NK-92 (cell line): Measurements from ENCODE around the gene TTC1.
"Not testable (repeated sequence)": the region's sequence is repeated elsewhere in the genome, so short reads cannot be mapped to it uniquely, and the experiment has no call there.

ENCODE experiments used
- DNase-seq: peaks from one replicate; lab custom pipeline; 2025; ENCODE audit not compliant: unreplicated experiment; lab: John Stamatoyannopoulos, UW

TTC1 gene

GRCh38 chr5:160008877-160009590, at the start of gene TTC1:
TTC1 (plus strand) TSS chr5:160009139; CDS start chr5:160010529, 1,390 bp downstream.
- peak; percentile 73 for DNase-seq

GRCh38 chr5:159961176-159962160, 47.5 kb upstream of the TTC1 start:
- no peak for DNase-seq

GRCh38 chr5:159962214-159962613, 46.7 kb upstream of the TTC1 start:
- no peak for DNase-seq

GRCh38 chr5:159963935-159964334, 45.0 kb upstream of the TTC1 start:
- no peak for DNase-seq

GRCh38 chr5:159965031-159965837, 43.7 kb upstream of the TTC1 start:
- DNase-seq: no peak

- DNase-seq: not testable (repeated sequence)
Measured at GRCh38 chr5:159965838-159966128, 43.2 kb upstream of the TTC1 start.

- no peak for DNase-seq
Measured at GRCh38 chr5:159969966-159970365, 39.0 kb upstream of the TTC1 start.

GRCh38 chr5:159971038-159971437, 37.9 kb upstream of the TTC1 start:
- DNase-seq: no peak

- no peak for DNase-seq
Measured at GRCh38 chr5:159971514-159971913, 37.4 kb upstream of the TTC1 start.

GRCh38 chr5:159971931-159972461, 36.9 kb upstream of the TTC1 start:
- no peak for DNase-seq

- no peak for DNase-seq
Measured at GRCh38 chr5:159972538-159973362, 36.2 kb upstream of the TTC1 start.

GRCh38 chr5:159975462-159976019, 33.4 kb upstream of the TTC1 start:
- DNase-seq: no peak

GRCh38 chr5:159976921-159977320, 32.0 kb upstream of the TTC1 start:
- no peak for DNase-seq

- no peak for DNase-seq
Measured at GRCh38 chr5:159978358-159978757, 30.6 kb upstream of the TTC1 start.

- no peak for DNase-seq
Measured at GRCh38 chr5:159982421-159983173, 26.3 kb upstream of the TTC1 start.

- DNase-seq: no peak
Measured at GRCh38 chr5:159987031-159987674, 21.8 kb upstream of the TTC1 start.

GRCh38 chr5:159990506-159990905, 18.4 kb upstream of the TTC1 start:
- no peak for DNase-seq

GRCh38 chr5:159992566-159992965, 16.4 kb upstream of the TTC1 start:
- DNase-seq: no peak

- DNase-seq: no peak
Measured at GRCh38 chr5:159993194-159993593, 15.7 kb upstream of the TTC1 start.
